Measurements from ENCODE around the gene PARD3B.

PARD3B gene

GRCh38 chr2:204586444-204587180 lies 41.3 kb downstream of the PARD3B start:
- no peak for DNase-seq (ENCODE audit: extremely low read depth in 1 of 2, low read depth in 1 of 2)

- no peak for DNase-seq (ENCODE audit: extremely low read depth in 1 of 2, low read depth in 1 of 2)
Measured at GRCh38 chr2:204590063-204590462, 44.8 kb downstream of the PARD3B start.

GRCh38 chr2:204591225-204591624 lies 46.0 kb downstream of the PARD3B start:
- DNase-seq (ENCODE audit: extremely low read depth in 1 of 2, low read depth in 1 of 2), result no peak

GRCh38 chr2:204604061-204604460 lies 58.8 kb downstream of the PARD3B start:
- no peak for DNase-seq (ENCODE audit: extremely low read depth in 1 of 2, low read depth in 1 of 2)

GRCh38 chr2:204608237-204608939 lies 63.1 kb downstream of the PARD3B start:
- DNase-seq (ENCODE audit: extremely low read depth in 1 of 2, low read depth in 1 of 2), result no peak

GRCh38 chr2:204611017-204611631 lies 65.8 kb downstream of the PARD3B start:
- DNase-seq (ENCODE audit: extremely low read depth in 1 of 2, low read depth in 1 of 2), result no peak

GRCh38 chr2:204611764-204612163 lies 66.5 kb downstream of the PARD3B start:
- no peak for DNase-seq (ENCODE audit: extremely low read depth in 1 of 2, low read depth in 1 of 2)

- DNase-seq (ENCODE audit: extremely low read depth in 1 of 2, low read depth in 1 of 2), result no peak
Measured at GRCh38 chr2:204613635-204614034, 68.4 kb downstream of the PARD3B start.

GRCh38 chr2:204615456-204615855 lies 70.2 kb downstream of the PARD3B start:
- no peak for DNase-seq (ENCODE audit: extremely low read depth in 1 of 2, low read depth in 1 of 2)

GRCh38 chr2:204625135-204625534 lies 79.9 kb downstream of the PARD3B start:
- no peak for DNase-seq (ENCODE audit: extremely low read depth in 1 of 2, low read depth in 1 of 2)

- DNase-seq (ENCODE audit: extremely low read depth in 1 of 2, low read depth in 1 of 2), result no peak
Measured at GRCh38 chr2:204628926-204629712, 83.8 kb downstream of the PARD3B start.

GRCh38 chr2:204632410-204632809 lies 87.1 kb downstream of the PARD3B start:
- DNase-seq (ENCODE audit: extremely low read depth in 1 of 2, low read depth in 1 of 2), result no peak

GRCh38 chr2:204634564-204634963 lies 89.3 kb downstream of the PARD3B start:
- DNase-seq (ENCODE audit: extremely low read depth in 1 of 2, low read depth in 1 of 2), result no peak

- DNase-seq (ENCODE audit: extremely low read depth in 1 of 2, low read depth in 1 of 2), result no peak
Measured at GRCh38 chr2:204635478-204635877, 90.2 kb downstream of the PARD3B start.

GRCh38 chr2:204638471-204639194 lies 93.4 kb downstream of the PARD3B start:
- no peak for DNase-seq (ENCODE audit: extremely low read depth in 1 of 2, low read depth in 1 of 2)

GRCh38 chr2:204643326-204643725 lies 98.1 kb downstream of the PARD3B start:
- no peak for DNase-seq (ENCODE audit: extremely low read depth in 1 of 2, low read depth in 1 of 2)

GRCh38 chr2:204645018-204645773 lies 99.9 kb downstream of the PARD3B start:
- DNase-seq (ENCODE audit: extremely low read depth in 1 of 2, low read depth in 1 of 2), result no peak

- no peak for DNase-seq (ENCODE audit: extremely low read depth in 1 of 2, low read depth in 1 of 2)
Measured at GRCh38 chr2:204647626-204648025, 102.4 kb downstream of the PARD3B start.

- no peak for DNase-seq (ENCODE audit: extremely low read depth in 1 of 2, low read depth in 1 of 2)
Measured at GRCh38 chr2:204650611-204651010, 105.3 kb downstream of the PARD3B start.

- DNase-seq (ENCODE audit: extremely low read depth in 1 of 2, low read depth in 1 of 2), result no peak
Measured at GRCh38 chr2:204652063-204652462, 106.8 kb downstream of the PARD3B start.
